GM10248 (cell line): ENCODE results near the gene MAPRE2.

ENCODE experiments used
- CTCF ChIA-PET: fragments of 300-600 bp; sonication (Branson Sonifier 250); formaldehyde crosslinking; extraction: SDS; loops from one replicate; lab custom pipeline; 2021; ENCODE audit warnings: antibody characterized with exemption; lab: Yijun Ruan, JAX
- POLR2A ChIA-PET: fragments of 350-650 bp; sonication (Branson Sonifier 250); formaldehyde crosslinking; extraction: SDS; loops from one replicate; lab custom pipeline; 2020; ENCODE audit warnings: antibody characterized with exemption; lab: Yijun Ruan, JAX
- DNase-seq: peaks from one replicate; pipeline ENCODE4 v3.0.0; 2012; ENCODE audit errors: extremely low spot score
- TF ChIP-seq, protein P1 (sequence below): IDR thresholded peaks from 2 replicates; pipeline ENCODE4 v1.5.1; 2012; ENCODE audit warnings: mild to moderate bottlenecking, low read depth; ENCODE audit errors: extremely low read depth, missing control alignments, control extremely low read depth

The MAPRE2 gene

DNA sequence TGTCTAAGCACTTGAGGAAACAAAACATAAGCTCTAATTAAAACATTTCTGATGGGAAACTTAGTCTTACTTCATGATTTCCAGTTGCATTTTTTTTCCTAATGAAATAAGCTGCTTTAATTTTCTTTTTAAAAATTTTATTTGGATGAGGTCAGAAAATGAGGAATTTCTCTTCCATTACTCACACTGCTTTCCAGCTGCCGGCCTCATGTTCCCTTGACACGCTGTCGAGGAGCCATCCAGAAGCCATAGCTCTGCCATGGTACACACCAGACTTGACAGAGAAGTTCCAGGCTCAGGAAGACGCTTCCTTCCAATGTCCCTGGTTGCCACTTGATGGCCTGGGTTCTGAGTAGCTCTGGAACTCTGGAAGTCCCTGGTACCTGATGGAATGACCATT, 12.1 kb upstream of the MAPRE2 start:
- no peak for DNase-seq
- TF ChIP-seq, protein P1, sequence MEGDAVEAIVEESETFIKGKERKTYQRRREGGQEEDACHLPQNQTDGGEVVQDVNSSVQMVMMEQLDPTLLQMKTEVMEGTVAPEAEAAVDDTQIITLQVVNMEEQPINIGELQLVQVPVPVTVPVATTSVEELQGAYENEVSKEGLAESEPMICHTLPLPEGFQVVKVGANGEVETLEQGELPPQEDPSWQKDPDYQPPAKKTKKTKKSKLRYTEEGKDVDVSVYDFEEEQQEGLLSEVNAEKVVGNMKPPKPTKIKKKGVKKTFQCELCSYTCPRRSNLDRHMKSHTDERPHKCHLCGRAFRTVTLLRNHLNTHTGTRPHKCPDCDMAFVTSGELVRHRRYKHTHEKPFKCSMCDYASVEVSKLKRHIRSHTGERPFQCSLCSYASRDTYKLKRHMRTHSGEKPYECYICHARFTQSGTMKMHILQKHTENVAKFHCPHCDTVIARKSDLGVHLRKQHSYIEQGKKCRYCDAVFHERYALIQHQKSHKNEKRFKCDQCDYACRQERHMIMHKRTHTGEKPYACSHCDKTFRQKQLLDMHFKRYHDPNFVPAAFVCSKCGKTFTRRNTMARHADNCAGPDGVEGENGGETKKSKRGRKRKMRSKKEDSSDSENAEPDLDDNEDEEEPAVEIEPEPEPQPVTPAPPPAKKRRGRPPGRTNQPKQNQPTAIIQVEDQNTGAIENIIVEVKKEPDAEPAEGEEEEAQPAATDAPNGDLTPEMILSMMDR, result no peak
- POLR2A ChIA-PET, result no interaction called here
- CTCF ChIA-PET, result interaction anchor here (0.9 to 7.5 kb wide), 15 partner anchors 9 to 271 kb away, joined by 3 to 98 read pairs (median 4); partner anchors contain the start of genes MAPRE2 and ZNF397

DNA sequence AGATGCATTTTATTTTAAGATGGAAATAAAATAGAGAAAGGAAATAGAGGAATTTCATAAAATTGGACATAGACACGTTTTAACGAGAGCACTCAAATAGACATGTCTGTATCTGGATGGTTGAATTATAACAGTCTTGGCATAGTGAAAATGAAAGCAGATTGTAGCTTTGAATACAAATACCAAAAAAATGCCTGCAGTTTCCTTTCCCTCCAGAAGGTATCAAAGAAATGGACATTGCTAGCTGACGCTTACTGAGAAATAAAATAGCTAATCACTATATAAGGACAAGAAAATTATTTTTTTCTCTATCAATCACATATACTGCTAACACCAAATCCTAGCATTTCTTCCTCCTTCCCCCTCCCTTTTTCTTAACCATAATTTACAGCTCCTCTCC, 11.4 kb upstream of the MAPRE2 start:
- peak; percentile 36 for DNase-seq
- TF ChIP-seq, protein P1, result no peak
- POLR2A ChIA-PET, result interaction anchor here (1.3 kb wide), 1 partner anchor 11 kb away, joined by 3 read pairs; the partner anchor contains the start of gene MAPRE2
- CTCF ChIA-PET, result interaction anchor here (0.9 to 7.5 kb wide), 18 partner anchors 10 to 357 kb away, joined by 3 to 98 read pairs (median 3); partner anchors contain the start of genes MAPRE2, ZNF24 and ZNF397

DNA sequence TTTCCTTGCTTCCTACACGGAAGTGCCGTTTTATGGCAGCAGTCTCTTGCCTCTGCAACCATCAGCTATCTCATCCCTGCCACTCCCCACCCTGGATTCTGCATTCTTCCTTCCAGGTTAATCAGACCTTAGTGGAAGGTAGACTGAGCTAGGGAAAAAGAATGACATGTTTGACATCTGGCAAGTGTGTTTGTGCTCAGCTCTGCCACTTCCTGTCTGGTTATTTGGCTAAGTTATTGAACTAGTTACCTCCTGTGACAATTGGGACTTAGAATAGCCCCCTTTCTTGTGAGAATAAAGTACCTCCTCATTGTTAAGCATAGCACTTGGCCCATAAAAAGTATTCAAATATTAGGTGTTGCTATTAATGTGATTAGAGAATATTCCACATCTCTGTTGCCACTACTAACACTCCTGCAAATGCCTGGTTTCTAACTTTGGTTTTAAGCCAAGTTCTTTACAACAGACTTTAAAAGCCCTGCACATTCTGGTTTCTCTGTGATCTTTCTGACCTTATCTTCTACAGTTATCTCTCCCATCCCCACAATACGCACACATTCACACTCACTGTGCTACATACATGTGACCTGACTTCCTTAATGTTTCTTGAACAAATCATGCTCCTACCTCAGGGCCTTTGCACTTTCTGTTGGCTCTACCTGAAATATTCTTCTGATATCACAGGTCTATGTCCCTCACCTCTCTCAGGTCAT, 10.8 kb upstream of the MAPRE2 start:
- CTCF ChIA-PET, result interaction anchor here (1.0 to 7.5 kb wide), 15 partner anchors 9 to 356 kb away, joined by 3 to 98 read pairs (median 3); partner anchors contain the start of genes MAPRE2, ZNF24 and ZNF397
- POLR2A ChIA-PET, result interaction anchor here (1.3 kb wide), 1 partner anchor 11 kb away, joined by 3 read pairs; the partner anchor contains the start of gene MAPRE2
- no peak for DNase-seq
- TF ChIP-seq, protein P1, result no peak

DNA sequence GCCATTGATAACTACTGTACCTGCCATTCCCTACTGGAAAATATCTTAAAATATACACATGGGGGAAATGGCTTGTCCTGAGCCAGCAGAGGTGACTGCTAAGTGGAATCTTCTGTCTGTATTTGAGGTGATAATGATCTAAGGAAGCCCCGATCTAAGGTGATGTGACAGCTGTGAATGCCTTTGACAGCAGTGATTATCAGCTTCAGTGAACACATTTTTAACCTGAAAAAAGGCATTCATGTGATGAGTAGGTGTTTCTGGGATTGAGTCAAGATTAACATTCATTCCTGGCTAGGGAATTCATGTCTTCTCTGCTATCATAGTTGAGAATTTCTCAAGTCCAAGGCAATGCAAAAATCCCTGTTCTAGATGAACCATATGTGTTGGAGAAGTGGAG, 9.1 kb upstream of the MAPRE2 start:
- CTCF ChIA-PET, result interaction anchor here (0.8 to 1.4 kb wide), 3 partner anchors 9 to 16 kb away, joined by 3 to 7 read pairs (median 3); partner anchors contain the start of gene MAPRE2
- POLR2A ChIA-PET, result no interaction called here
- no peak for DNase-seq
- TF ChIP-seq, protein P1, result no peak

DNA sequence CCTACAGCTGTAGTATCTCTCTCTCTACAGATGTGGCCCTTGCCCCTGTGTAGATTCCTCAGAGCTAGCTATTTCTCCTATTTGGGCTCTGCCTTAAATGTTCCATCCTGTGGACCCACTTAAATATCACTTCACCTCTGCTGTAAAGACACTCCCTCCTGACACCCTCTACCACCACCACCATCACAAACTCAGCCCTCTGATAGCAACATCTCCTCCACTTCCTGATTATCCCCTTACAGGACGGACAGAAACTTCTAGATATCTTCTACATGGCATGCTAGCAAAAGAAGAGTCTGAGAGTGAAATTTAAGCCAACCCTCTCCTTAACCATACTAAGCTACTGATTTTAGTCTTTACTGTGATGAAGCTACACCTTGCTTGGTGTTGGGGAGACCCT, 3.2 kb upstream of the MAPRE2 start:
- ChIA-PET POLR2A (no interaction called here), CTCF (interaction anchor here (0.6 to 6.0 kb wide), 3 partner anchors 10 to 20 kb away, joined by 3 to 80 read pairs (median 3); no protein-coding TSS in a partner anchor)
- no peak for DNase-seq
- TF ChIP-seq, protein P1, result no peak

DNA sequence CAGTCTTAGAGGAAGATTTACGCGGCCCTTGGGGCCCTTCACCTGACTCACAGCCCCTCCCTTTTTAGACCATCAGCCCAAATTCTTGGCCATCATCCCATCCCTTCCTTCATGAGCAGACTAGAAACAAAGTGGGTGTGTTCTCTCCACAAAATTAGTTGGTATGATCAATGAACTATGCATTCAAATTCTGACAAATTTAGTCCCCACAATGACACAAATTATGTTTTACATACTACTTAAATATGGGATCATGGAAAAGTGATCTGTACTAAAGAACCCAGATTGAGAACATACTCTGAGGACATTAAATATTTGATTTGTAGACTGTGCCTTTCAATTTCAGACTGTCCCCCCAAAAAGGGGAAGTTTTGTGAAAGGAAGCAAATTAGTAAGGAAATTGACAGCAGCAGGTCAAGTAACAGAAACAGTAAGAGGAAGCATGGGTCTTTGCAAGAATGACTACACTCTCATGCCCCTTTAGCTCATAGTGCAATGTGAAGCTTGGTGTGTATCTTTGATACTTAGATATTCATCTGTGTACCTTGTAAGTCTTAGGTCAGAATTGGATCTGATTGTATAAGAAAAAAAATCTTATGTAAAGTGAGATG, 2.2 kb upstream of the MAPRE2 start:
- TF ChIP-seq, protein P1, result no peak
- ChIA-PET CTCF (interaction anchor here (1.4 to 6.0 kb wide), 3 partner anchors 11 to 99 kb away, joined by 3 to 80 read pairs (median 6); no protein-coding TSS in a partner anchor), POLR2A (no interaction called here)
- DNase-seq, result peak; percentile 30
